GM23338 (cell line): ENCODE data around the gene PXDN. TPM values are rescaled to one million over a fixed set of nuclear protein-coding genes. Genes with fewer than 3 reads are reported as not detected.

Experiments
- ATAC-seq: fragments of 200-7000 bp; cut with Tn5 transposase; 3 replicates; pipeline ENCODE4 v1.9.1; 2020
- DNase-seq: peaks from one replicate; pipeline ENCODE4 v3.0.0-alpha.2; 2015; ENCODE audit warnings: low spot score
- H2AFZ ChIP-seq: fragments of 200-600 bp; sonication (generic); 2 replicates; pipeline ENCODE4 v1.8.0; 2016; ENCODE audit warnings: antibody characterized with exemption, mild to moderate bottlenecking, moderate library complexity
- H3F3A ChIP-seq: fragments of 200-600 bp; sonication (generic); replicated peaks from 2 replicates; pipeline ENCODE4 v1.8.0; 2017; ENCODE audit warnings: antibody characterized with exemption, mixed run types, low read depth
- H3K27ac ChIP-seq: fragments of 200-600 bp; sonication (generic); 2 replicates; pipeline ENCODE4 v1.6.1; 2016; ENCODE audit warnings: low read depth
- H3K27me3 ChIP-seq: fragments of 200-600 bp; sonication (generic); 2 replicates; pipeline ENCODE4 v1.8.0; 2016; ENCODE audit warnings: mild to moderate bottlenecking, mixed run types, moderate library complexity; ENCODE audit not compliant: insufficient read depth
- H3K36me3 ChIP-seq: fragments of 200-600 bp; sonication (generic); 2 replicates; pipeline ENCODE4 v1.8.0; 2016; ENCODE audit warnings: mild to moderate bottlenecking; ENCODE audit not compliant: insufficient read depth
- H3K4me1 ChIP-seq: fragments of 200-600 bp; sonication (generic); 2 replicates; pipeline ENCODE4 v1.8.0; 2016; ENCODE audit warnings: mild to moderate bottlenecking, moderate library complexity; ENCODE audit not compliant: insufficient read depth
- H3K4me2 ChIP-seq: fragments of 200-600 bp; sonication (generic); 2 replicates; pipeline ENCODE4 v1.7.1; 2017; ENCODE audit warnings: mixed run types
- H3K4me3 ChIP-seq: fragments of 200-600 bp; sonication (generic); 2 replicates; pipeline ENCODE4 v1.6.1; 2016; ENCODE audit warnings: mixed run types
- H3K79me2 ChIP-seq: fragments of 200-600 bp; sonication (generic); replicated peaks from 2 replicates; pipeline ENCODE4 v1.8.0; 2017; ENCODE audit warnings: mild to moderate bottlenecking; ENCODE audit not compliant: insufficient read depth
- H3K9me2 ChIP-seq: fragments of 200-600 bp; sonication (generic); 2 replicates; pipeline ENCODE4 v1.8.0; 2017; ENCODE audit not compliant: insufficient read depth
- H4K20me1 ChIP-seq: fragments of 200-600 bp; sonication (generic); replicated peaks from 2 replicates; pipeline ENCODE4 v1.8.0; 2017; ENCODE audit warnings: mild to moderate bottlenecking; ENCODE audit not compliant: insufficient read depth
- H3K27ac Mint-ChIP-seq: 2 replicates; pipeline ENCODE4 v1.8.0; 2020; ENCODE audit warnings: inconsistent platforms, mild to moderate bottlenecking, moderate library complexity, mixed read lengths
- H3K27me3 Mint-ChIP-seq: 3 replicates; pipeline ENCODE4 v1.8.0; 2022; ENCODE audit warnings: low read depth, mild to moderate bottlenecking, moderate library complexity, mixed read lengths, inconsistent platforms; ENCODE audit not compliant: insufficient read depth, poor library complexity
- H3K36me3 Mint-ChIP-seq: 3 replicates; pipeline ENCODE4 v1.8.0; 2021; ENCODE audit warnings: low read depth, mild to moderate bottlenecking, inconsistent platforms, moderate library complexity, mixed read lengths
- H3K4me1 Mint-ChIP-seq: 3 replicates; pipeline ENCODE4 v1.8.0; 2020; ENCODE audit warnings: mild to moderate bottlenecking, inconsistent platforms, mixed read lengths
- H3K4me3 Mint-ChIP-seq: 3 replicates; pipeline ENCODE4 v1.8.0; 2021; ENCODE audit warnings: moderate library complexity, mild to moderate bottlenecking, inconsistent platforms, mixed read lengths
- H3K9me3 Mint-ChIP-seq: 3 replicates; pipeline ENCODE4 v1.8.0; 2020; ENCODE audit warnings: moderate library complexity, mild to moderate bottlenecking, inconsistent platforms, mixed read lengths
- CREB1 ChIP-seq: fragments of 250-450 bp; sonication (Bioruptor Pico); IDR thresholded peaks from 2 replicates; pipeline ENCODE4 v1.5.0; 2020; ENCODE audit warnings: low read depth, mild to moderate bottlenecking, moderate library complexity
- ETS1 ChIP-seq: IDR thresholded peaks from 2 replicates; pipeline ENCODE4 v1.6.1; 2016; ENCODE audit warnings: antibody characterized with exemption
- EZH2 ChIP-seq: fragments of 200-600 bp; sonication (generic); IDR thresholded peaks from one replicate; pipeline ENCODE4 v1.8.0; 2017; ENCODE audit warnings: antibody characterized with exemption, mild to moderate bottlenecking, low read depth; ENCODE audit not compliant: unreplicated experiment
- EZH2phosphoT487 ChIP-seq: fragments of 200-600 bp; sonication (generic); IDR thresholded peaks from one replicate; pipeline ENCODE4 v1.8.1; 2018; ENCODE audit warnings: antibody characterized with exemption; ENCODE audit not compliant: unreplicated experiment
- JUNB ChIP-seq: IDR thresholded peaks from one replicate; pipeline ENCODE4 v1.6.1; 2016; ENCODE audit warnings: antibody characterized with exemption; ENCODE audit not compliant: unreplicated experiment
- NANOG ChIP-seq: IDR thresholded peaks from 2 replicates; pipeline ENCODE4 v1.6.1; 2016; ENCODE audit warnings: antibody characterized with exemption, borderline replicate concordance
- POLR2AphosphoS5 ChIP-seq: IDR thresholded peaks from 2 replicates; pipeline ENCODE4 v1.6.1; 2016; ENCODE audit warnings: antibody characterized with exemption, low read depth
- STAT1 ChIP-seq: IDR thresholded peaks from one replicate; pipeline ENCODE4 v1.6.1; 2016; ENCODE audit warnings: antibody characterized with exemption; ENCODE audit not compliant: unreplicated experiment
- ZNF114 ChIP-seq: fragments of 250-450 bp; sonication (Bioruptor Pico); IDR thresholded peaks from 2 replicates; pipeline ENCODE4 v1.5.0; 2020; ENCODE audit warnings: mild to moderate bottlenecking, moderate library complexity
- ZNF331 ChIP-seq: fragments of 250-450 bp; sonication (Bioruptor Pico); IDR thresholded peaks from 2 replicates; pipeline ENCODE4 v1.5.0; 2020; ENCODE audit warnings: low read depth, mild to moderate bottlenecking, moderate library complexity
- polyA plus RNA-seq: library from polyadenylated mRNA; unstranded; fragments of >200 nt; fragmentation: Nextera tagmentation; extraction: Ambion mirVana; gene quantifications from 2 replicates; pipeline ENCODE4 v1.2.1, GENCODE V29; 2016
- total RNA-seq: library from RNA; depleted of rRNA; stranded (reverse); fragments of >200 nt; shearing (Covaris generic); gene quantifications from 2 replicates; pipeline ENCODE4 v1.2.3, GENCODE V29; 2014
- TF ChIP-seq, protein P1 (sequence below), 2 experiments: fragments of 200-600 bp in 1 of 2; sonication (generic) in 1 of 2; conservative IDR thresholded peaks; 2 replicates each; pipeline versions ENCODE4 v1.5.1 to v1.6.1; 2016 to 2017; ENCODE audit warnings: antibody characterized with exemption in 2 of 2, low read depth in 2 of 2, mild to moderate bottlenecking in 2 of 2, moderate library complexity in 1 of 2
- TF ChIP-seq, protein P2 (sequence below): IDR thresholded peaks from one replicate; pipeline ENCODE4 v1.6.1; 2018; ENCODE audit warnings: antibody characterized with exemption; ENCODE audit not compliant: unreplicated experiment

PXDN gene
- total and polyA plus RNA-seq, 2 experiments from 2014 or later = 42.2 to 225 TPM

- Histone ChIP-seq H3K4me2 (peak overlapping the region; percentile 26; the same call in 1 of the 2 replicates), H3K27me3 (no peaks in the 10 kb centered on the region), H3K36me3 (no peaks in the 10 kb centered on the region), H3K27ac (peak overlapping the region; percentile 87; the same call in 1 of the 2 replicates), H3K4me1 (0 out of 2 replicates have a peak, but pooled peaks cover 10% of the 10 kb centered on the region), H3K79me2 (no peaks in the 10 kb centered on the region), H3F3A (peaks cover 17% of the 10 kb centered on the region), H2AFZ (no peak overlapping the region), H3K4me3 (no peak overlapping the region), H4K20me1 (no peaks in the 10 kb centered on the region; the same call in 1 of the 2 replicates), H3K9me2 (no peaks in the 10 kb centered on the region)
- peaks cover 3% of the 10 kb centered on the region for H3K27me3 Mint-ChIP-seq
- TF ChIP-seq ZNF331 (CRISPR knock-in tag) (no peak), JUNB (no peak), POLR2AphosphoS5 (0 out of 2 replicates have a peak, but pooled peaks have one; percentile 24), STAT1 (no peak), EZH2phosphoT487 (no peak), CREB1 (CRISPR knock-in tag) (0 out of 2 replicates have a peak, but pooled peaks have one; percentile 17), NANOG (no peak), EZH2 (no peak), ZNF114 (CRISPR knock-in tag) (no peak), ETS1 (peak; percentile 48; the same call in 1 of the 2 replicates)
- TF ChIP-seq, protein P1, sequence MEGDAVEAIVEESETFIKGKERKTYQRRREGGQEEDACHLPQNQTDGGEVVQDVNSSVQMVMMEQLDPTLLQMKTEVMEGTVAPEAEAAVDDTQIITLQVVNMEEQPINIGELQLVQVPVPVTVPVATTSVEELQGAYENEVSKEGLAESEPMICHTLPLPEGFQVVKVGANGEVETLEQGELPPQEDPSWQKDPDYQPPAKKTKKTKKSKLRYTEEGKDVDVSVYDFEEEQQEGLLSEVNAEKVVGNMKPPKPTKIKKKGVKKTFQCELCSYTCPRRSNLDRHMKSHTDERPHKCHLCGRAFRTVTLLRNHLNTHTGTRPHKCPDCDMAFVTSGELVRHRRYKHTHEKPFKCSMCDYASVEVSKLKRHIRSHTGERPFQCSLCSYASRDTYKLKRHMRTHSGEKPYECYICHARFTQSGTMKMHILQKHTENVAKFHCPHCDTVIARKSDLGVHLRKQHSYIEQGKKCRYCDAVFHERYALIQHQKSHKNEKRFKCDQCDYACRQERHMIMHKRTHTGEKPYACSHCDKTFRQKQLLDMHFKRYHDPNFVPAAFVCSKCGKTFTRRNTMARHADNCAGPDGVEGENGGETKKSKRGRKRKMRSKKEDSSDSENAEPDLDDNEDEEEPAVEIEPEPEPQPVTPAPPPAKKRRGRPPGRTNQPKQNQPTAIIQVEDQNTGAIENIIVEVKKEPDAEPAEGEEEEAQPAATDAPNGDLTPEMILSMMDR (conservative IDR thresholded peaks at IDR 0.05; ENCODE audit: low read depth in 2 of 2) = peak; percentile 59 to 97
- TF ChIP-seq, protein P2, sequence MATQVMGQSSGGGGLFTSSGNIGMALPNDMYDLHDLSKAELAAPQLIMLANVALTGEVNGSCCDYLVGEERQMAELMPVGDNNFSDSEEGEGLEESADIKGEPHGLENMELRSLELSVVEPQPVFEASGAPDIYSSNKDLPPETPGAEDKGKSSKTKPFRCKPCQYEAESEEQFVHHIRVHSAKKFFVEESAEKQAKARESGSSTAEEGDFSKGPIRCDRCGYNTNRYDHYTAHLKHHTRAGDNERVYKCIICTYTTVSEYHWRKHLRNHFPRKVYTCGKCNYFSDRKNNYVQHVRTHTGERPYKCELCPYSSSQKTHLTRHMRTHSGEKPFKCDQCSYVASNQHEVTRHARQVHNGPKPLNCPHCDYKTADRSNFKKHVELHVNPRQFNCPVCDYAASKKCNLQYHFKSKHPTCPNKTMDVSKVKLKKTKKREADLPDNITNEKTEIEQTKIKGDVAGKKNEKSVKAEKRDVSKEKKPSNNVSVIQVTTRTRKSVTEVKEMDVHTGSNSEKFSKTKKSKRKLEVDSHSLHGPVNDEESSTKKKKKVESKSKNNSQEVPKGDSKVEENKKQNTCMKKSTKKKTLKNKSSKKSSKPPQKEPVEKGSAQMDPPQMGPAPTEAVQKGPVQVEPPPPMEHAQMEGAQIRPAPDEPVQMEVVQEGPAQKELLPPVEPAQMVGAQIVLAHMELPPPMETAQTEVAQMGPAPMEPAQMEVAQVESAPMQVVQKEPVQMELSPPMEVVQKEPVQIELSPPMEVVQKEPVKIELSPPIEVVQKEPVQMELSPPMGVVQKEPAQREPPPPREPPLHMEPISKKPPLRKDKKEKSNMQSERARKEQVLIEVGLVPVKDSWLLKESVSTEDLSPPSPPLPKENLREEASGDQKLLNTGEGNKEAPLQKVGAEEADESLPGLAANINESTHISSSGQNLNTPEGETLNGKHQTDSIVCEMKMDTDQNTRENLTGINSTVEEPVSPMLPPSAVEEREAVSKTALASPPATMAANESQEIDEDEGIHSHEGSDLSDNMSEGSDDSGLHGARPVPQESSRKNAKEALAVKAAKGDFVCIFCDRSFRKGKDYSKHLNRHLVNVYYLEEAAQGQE = no peak
- no peak overlapping the region for H3K27ac Mint-ChIP-seq
- peak; percentile 93 for DNase-seq
- ATAC-seq = peak; percentile 90
- H3K4me3 Mint-ChIP-seq = no peak overlapping the region
- peaks cover 27% of the 10 kb centered on the region for H3K4me1 Mint-ChIP-seq
- H3K9me3 Mint-ChIP-seq = no peaks in the 10 kb centered on the region
- peaks cover 3% of the 10 kb centered on the region; the same call in 1 of the 3 replicates for H3K36me3 Mint-ChIP-seq
These were observed 152.1 kb downstream of the PXDN start for GRCh38 chr2:1591978-1592907.
